ENCODE measurements around the gene CFDP1.
A peak's percentile ranks its signal among the peaks of the same experiment; 100 is the strongest.

Gene CFDP1

DNA sequence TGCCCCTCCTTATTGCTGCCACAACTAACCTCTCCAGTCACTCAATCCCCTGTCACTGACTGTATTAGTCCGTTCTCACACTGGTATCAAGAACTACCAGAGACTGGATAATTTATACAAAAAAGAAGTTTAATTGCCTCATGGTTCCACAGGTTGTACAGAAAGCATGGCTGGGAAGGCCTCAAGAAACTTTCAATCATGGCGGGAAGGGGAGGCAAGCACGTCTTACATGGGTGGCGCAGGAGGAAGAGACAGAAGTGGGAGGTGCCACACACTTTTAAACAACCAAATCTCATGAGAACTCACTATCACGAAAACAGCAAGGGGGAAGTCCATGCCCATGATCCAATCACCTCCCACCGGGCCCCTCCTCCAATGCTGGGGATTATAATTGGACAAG lies 95.9 kb downstream of the CFDP1 start:
- Histone ChIP-seq H3K9ac (ENCODE audit: low read depth, low read length, poor library complexity, severe bottlenecking) (no peak overlapping the region), H3K79me2 (ENCODE audit: insufficient read depth, low read length) (no peaks in the 10 kb centered on the region), H3K9me3 (ENCODE audit: insufficient read depth, low read depth, low read length) (no peaks in the 10 kb centered on the region), H3K4me1 (ENCODE audit: insufficient read depth, low read length, poor library complexity, severe bottlenecking) (peaks cover 13% of the 10 kb centered on the region), H3K4me2 (ENCODE audit: low read depth, low read length, poor library complexity, severe bottlenecking) (no peak overlapping the region), H4K20me1 (ENCODE audit: insufficient read depth, low read length, poor library complexity, severe bottlenecking) (no peaks in the 10 kb centered on the region), H3K36me3 (ENCODE audit: insufficient read depth, low read length) (no peaks in the 10 kb centered on the region), H3K27me3 (ENCODE audit: insufficient read depth, low read length, poor library complexity, severe bottlenecking) (peaks cover 7% of the 10 kb centered on the region), H3F3A (ENCODE audit: low read depth) (peaks cover 7% of the 10 kb centered on the region; the same call in 1 of the 2 replicates), H2AFZ (ENCODE audit: low read length) (no peak overlapping the region), H3K9me2 (replicated peaks; ENCODE audit: low read depth, low read length) (no peaks in the 10 kb centered on the region), H3K4me3 (ENCODE audit: low read length, poor library complexity, severe bottlenecking) (no peak overlapping the region)
- TF ChIP-seq EZH2phosphoT487 (IDR thresholded peaks at IDR 0.05; ENCODE audit: borderline replicate concordance) = no peak
- TF ChIP-seq, protein P1, sequence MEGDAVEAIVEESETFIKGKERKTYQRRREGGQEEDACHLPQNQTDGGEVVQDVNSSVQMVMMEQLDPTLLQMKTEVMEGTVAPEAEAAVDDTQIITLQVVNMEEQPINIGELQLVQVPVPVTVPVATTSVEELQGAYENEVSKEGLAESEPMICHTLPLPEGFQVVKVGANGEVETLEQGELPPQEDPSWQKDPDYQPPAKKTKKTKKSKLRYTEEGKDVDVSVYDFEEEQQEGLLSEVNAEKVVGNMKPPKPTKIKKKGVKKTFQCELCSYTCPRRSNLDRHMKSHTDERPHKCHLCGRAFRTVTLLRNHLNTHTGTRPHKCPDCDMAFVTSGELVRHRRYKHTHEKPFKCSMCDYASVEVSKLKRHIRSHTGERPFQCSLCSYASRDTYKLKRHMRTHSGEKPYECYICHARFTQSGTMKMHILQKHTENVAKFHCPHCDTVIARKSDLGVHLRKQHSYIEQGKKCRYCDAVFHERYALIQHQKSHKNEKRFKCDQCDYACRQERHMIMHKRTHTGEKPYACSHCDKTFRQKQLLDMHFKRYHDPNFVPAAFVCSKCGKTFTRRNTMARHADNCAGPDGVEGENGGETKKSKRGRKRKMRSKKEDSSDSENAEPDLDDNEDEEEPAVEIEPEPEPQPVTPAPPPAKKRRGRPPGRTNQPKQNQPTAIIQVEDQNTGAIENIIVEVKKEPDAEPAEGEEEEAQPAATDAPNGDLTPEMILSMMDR (conservative IDR thresholded peaks at IDR 0.05; ENCODE audit: low read length) = no peak

DNA sequence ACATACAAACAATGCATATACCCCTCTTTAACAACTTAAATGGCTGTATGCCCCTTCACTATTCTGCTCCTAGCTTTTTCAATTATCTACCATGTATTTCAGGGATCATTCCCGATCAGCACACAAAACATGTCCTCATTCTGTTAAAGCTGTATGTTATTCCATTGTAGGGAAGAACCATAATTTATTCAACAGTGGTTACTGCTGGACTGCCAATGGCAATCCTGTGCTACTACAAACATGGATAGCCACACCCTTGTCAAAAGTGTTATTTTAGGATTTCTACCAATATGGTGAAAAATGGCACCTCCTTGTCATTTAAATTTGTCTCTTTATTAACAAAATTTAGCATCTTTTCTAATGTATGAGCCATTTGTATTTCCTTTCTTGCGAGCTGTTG lies 96.8 kb downstream of the CFDP1 start:
- Histone ChIP-seq H3K36me3 (ENCODE audit: insufficient read depth, low read length) (no peaks in the 10 kb centered on the region), H3K4me2 (ENCODE audit: low read depth, low read length, poor library complexity, severe bottlenecking) (no peak overlapping the region), H3K79me2 (ENCODE audit: insufficient read depth, low read length) (no peaks in the 10 kb centered on the region), H3K9me2 (replicated peaks; ENCODE audit: low read depth, low read length) (no peaks in the 10 kb centered on the region), H3K9me3 (ENCODE audit: insufficient read depth, low read depth, low read length) (no peaks in the 10 kb centered on the region), H3K9ac (ENCODE audit: low read depth, low read length, poor library complexity, severe bottlenecking) (no peak overlapping the region), H3K4me3 (ENCODE audit: low read length, poor library complexity, severe bottlenecking) (no peak overlapping the region), H3K27me3 (ENCODE audit: insufficient read depth, low read length, poor library complexity, severe bottlenecking) (peaks cover 7% of the 10 kb centered on the region), H3K4me1 (ENCODE audit: insufficient read depth, low read length, poor library complexity, severe bottlenecking) (peaks cover 13% of the 10 kb centered on the region), H3F3A (ENCODE audit: low read depth) (peaks cover 7% of the 10 kb centered on the region; the same call in 1 of the 2 replicates), H2AFZ (ENCODE audit: low read length) (no peak overlapping the region), H4K20me1 (ENCODE audit: insufficient read depth, low read length, poor library complexity, severe bottlenecking) (no peaks in the 10 kb centered on the region)
- TF ChIP-seq, protein P1 (conservative IDR thresholded peaks at IDR 0.05; ENCODE audit: low read length) = no peak
- no peak for TF ChIP-seq EZH2phosphoT487 (IDR thresholded peaks at IDR 0.05; ENCODE audit: borderline replicate concordance)

DNA sequence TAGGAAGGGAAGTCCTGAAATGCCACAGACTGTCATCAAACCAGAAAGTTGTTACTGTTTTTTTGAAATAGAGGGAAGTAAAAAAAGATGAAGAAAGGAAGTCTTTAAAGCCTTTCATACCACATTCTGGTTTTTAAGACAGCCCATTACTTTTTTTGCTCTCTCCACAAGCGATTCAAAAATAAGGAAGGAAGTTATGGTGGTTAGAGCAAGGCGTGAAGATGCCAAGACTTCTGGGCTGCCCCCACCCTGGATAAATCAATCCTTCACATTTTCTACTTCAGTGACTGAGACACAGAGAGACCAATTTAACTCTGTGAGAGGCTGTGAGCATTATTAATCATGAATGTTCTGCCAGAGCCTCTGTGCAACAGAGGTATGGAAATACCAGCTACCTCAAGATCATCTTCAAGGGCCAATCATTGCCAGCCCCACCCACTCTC lies 99.6 kb downstream of the CFDP1 start:
- TF ChIP-seq, protein P1 (conservative IDR thresholded peaks at IDR 0.05; ENCODE audit: low read length) = no peak
- TF ChIP-seq EZH2phosphoT487 (IDR thresholded peaks at IDR 0.05; ENCODE audit: borderline replicate concordance) = no peak
- no peaks in the 10 kb centered on the region for H3K36me3 ChIP-seq (ENCODE audit: insufficient read depth, low read length)
- H3K4me3 ChIP-seq (ENCODE audit: low read length, poor library complexity, severe bottlenecking) = no peak overlapping the region
- peaks cover 13% of the 10 kb centered on the region for H3K4me1 ChIP-seq (ENCODE audit: insufficient read depth, low read length, poor library complexity, severe bottlenecking)
- H3K27me3 ChIP-seq (ENCODE audit: insufficient read depth, low read length, poor library complexity, severe bottlenecking) = peaks cover 7% of the 10 kb centered on the region
- no peak overlapping the region for H3K9ac ChIP-seq (ENCODE audit: low read depth, low read length, poor library complexity, severe bottlenecking)
- peaks cover 7% of the 10 kb centered on the region; the same call in 1 of the 2 replicates for H3F3A ChIP-seq (ENCODE audit: low read depth)
- H3K4me2 ChIP-seq (ENCODE audit: low read depth, low read length, poor library complexity, severe bottlenecking) = peak overlapping the region; percentile 37
- H4K20me1 ChIP-seq (ENCODE audit: insufficient read depth, low read length, poor library complexity, severe bottlenecking) = no peaks in the 10 kb centered on the region
- H3K79me2 ChIP-seq (ENCODE audit: insufficient read depth, low read length) = no peaks in the 10 kb centered on the region
- no peaks in the 10 kb centered on the region for H3K9me3 ChIP-seq (ENCODE audit: insufficient read depth, low read depth, low read length)
- H2AFZ ChIP-seq (ENCODE audit: low read length) = no peak overlapping the region
- H3K9me2 ChIP-seq (replicated peaks; ENCODE audit: low read depth, low read length) = no peaks in the 10 kb centered on the region

Data from Loucy (cell line).